Stimulated activated CD8-positive, alpha-beta memory T cell treated with anti-CD3 and anti-CD28 coated beads, Interleukin-7, amount 100 ng/mL, for 48 hours (primary cell): Measurements from ENCODE around the gene KCND2.
"Not testable (repeated sequence)": the region's sequence is repeated elsewhere in the genome, so short reads cannot be mapped to it uniquely, and the experiment has no call there.

ENCODE experiments used
- DNase-seq, 2 donors: peaks; one replicate each; pipeline ENCODE4 v3.0.0-alpha.2; 2020; ENCODE audit warnings: low read depth in 1 of 2; ENCODE audit errors: extremely low read depth in 1 of 2

KCND2 gene

DNA sequence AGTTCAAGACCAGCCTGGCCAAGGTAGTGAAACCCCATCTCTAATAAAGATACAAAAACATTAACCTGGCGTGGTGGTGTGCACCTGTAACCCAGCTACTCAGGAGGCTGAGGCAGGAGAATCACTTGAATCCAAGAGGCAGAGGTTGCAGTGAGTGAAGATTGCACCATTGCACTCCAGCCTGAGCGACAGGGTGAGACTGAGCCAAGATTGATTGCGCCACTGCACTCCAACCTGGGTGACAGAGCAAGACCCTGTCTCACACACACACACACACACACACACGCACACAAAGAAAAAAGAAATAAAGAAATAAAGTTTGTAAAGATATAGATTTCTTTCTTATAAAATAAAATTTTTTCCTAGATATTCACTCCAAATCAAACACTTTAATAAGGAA lies 305.7 kb downstream of the KCND2 start:
- not testable (repeated sequence) for DNase-seq

DNA sequence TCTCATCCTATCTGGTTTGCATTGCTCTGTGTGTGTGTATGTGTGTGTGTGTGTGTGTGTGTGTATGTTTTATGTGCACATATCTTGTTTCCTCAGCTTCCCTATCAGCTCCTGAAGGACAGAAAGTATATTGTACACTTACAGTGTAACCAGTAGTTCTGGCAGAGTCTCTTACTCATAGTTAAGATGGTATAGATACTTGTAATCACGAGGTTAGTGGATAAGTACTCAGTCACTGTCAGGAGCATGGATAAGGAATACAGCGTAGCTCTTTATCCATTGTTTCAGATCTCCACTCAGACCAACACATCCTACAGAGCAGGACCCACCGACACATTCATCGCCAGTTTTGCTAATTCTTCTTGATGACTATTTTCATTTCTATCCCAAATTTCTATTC lies 309.9 kb downstream of the KCND2 start:
- DNase-seq: no peak

DNA sequence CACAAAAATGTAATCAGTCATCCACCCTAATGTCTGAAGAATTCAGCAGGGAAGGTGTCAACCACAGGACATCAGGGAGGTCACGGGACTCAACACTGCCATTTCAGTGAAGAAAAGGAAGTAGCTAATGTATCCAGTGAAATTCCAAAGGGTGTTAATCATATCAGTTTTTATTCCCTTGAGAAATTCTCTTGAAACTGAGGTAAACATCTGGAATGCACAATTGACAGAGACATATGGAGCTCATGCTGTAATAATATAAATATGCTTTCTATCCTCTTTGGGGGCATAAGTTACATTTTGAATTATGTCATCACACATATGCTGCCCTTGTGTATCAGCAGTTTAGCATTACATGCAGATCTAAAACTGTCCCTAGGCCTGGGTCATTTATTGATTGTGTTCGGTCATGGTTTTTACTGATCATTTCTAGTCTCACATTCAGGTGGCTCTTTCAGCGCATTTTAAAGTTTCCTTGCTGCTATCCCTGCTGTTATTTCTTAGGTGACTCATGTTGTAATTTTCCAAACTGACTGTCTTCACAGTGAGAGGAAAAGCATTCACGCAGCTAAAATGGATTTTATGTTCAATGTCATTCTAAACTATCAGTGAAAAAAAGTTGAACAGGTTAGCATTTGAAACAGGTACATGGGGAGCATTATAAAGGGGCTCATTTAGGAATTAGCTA lies 311.1 kb downstream of the KCND2 start:
- DNase-seq: no peak

DNA sequence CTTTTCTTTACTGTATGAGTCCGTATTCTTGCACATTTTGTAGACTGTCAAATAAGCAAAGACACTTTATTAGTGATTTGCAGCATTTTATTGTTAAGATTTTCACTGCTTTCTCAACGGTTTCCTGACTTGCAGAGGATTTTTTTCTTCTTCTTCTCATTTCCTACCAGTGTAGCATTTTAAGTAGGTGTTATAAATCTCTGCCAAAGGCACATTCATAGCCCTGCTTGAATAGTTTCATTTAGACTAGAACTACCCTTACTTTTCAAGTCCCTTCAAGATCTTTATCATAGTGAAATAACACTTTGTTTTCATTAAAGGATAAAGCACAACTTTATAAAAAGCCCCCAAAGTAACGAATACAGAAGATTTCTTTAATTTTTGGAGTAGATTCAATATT lies 313.6 kb downstream of the KCND2 start:
- DNase-seq: no peak

DNA sequence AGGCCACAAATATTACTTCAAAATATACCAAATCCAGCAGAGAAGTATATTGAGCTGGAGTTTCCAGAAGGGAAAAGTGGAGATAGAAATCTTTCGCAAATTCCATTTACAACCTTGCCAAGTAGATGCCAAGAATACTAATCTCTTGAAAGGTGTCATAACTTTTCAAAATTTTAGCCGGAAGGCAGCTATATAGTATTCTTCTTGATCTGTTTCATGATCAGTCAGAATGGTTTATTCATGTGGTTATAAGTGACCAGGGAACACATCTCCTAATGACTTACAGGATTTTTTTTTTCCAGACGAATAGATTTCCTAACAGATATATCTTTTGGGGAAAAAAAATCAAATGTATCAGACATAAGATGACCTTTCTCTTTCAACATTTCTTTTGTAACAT lies 314.3 kb downstream of the KCND2 start:
- DNase-seq: no peak

DNA sequence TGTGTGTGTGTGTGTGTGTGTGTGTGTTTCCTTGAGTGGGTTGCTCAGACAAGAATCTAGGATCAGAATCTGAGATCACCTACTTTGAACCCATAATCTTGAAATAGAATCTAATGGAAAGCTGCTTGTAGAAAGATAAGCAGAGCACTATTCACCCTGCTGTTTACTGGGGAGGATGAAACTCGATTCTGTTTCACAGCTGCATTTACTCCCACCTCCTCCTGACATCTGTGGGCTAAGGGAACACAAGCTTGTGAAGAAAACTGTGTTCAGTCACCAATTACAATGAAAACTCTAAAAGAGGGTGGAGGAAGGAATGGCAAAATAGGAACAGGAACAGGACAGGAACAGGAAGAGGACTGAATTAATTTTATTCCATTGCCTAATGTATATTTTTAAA lies 315.4 kb downstream of the KCND2 start:
- no peak for DNase-seq

DNA sequence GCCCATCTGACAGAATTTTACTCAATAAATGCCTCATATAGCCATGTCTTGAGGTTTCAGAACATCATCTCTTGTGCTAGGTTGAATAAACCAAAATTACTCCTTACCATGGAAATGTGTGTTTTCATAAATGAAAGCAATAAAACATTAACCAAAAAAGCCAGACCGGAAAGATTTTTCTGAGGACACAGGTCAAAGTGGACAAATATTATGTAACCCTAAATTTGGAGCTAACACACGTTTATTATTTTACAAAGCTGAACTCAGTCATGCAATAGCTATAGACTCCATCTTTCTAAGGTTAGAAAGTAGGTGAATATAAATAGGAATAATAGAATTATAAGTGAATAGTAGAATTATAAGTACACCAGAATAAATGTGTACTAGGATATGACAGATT lies 315.9 kb downstream of the KCND2 start:
- DNase-seq: no peak

DNA sequence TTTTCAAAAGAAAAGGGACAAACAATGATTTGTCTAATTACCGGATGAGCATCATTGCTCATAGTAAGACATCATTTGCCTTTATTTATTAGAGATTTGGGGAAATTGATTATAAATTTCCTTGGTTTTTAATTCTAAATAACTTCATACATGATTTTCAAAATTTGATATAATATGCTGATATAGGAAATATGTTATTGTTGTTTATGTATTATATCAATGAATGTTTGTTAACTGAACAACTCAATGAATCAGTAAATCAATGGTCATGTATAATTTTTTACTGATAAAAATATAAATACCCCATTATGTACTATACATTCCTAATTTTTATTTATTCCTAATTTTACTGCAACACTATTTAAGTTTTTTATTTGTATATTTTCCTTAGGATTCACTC lies 327.6 kb downstream of the KCND2 start:
- no peak for DNase-seq

GRCh38 chr7:120603366-120603765 lies 330.4 kb downstream of the KCND2 start:
- no peak for DNase-seq

- DNase-seq: no peak
These were observed 336.3 kb downstream of the KCND2 start for GRCh38 chr7:120609136-120609753.

DNA sequence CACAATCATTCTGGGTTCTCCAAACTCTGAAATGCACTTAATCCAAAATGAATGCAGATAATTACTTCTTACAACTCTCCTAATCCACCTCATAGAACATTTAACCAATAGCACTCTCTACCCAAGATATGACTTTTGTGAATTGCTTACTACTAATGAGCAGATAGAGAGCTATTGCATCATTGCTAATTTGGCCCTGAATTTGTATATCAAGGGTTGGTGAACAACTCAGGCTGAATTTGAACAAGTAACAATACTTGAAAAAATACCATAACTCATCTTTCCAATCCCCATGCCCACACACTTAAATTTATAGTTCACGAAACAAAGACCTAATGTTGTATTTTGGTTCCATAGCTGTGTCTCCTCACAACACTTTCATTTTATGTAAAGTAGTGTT lies 339.0 kb downstream of the KCND2 start:
- DNase-seq: no peak

- DNase-seq: no peak
These were observed 342.7 kb downstream of the KCND2 start for GRCh38 chr7:120615703-120616102.

DNA sequence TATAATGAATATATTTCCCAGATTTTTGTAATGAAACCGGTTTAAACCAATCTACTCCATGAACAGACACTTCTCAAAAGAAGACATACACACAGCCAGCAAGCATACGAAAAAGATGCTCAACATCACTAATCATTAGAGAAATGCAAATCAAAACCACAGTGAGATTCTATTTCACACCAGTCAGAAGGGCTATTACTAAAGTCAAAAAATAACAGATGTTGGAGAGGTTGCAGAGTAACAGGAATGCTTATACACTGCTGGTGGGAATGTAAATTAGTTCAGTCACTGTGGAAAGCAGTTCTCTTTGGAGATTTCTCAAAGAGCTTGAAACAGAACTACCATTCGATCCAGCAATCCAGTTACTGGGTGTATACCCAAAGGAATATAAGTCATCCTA lies 344.3 kb downstream of the KCND2 start:
- no peak for DNase-seq

DNA sequence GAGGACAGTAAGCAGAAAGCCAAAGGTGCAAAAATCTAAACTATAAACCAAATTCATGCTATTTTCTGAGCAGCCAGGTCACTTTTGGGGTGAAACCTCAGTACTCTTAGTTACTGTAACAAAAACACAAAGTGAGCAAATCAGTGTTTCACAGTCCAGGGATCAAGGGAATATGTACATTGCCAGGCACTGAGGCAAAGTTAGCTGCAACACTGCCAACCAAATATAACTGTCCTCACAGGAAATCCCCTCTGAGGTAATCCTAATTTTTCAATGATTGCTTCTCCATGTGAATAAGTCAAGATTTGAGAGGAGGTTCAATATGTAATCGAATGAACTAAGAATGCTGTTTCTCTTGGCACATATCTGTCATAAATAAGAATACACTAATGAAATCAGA lies 355.3 kb downstream of the KCND2 start:
- DNase-seq: no peak

DNA sequence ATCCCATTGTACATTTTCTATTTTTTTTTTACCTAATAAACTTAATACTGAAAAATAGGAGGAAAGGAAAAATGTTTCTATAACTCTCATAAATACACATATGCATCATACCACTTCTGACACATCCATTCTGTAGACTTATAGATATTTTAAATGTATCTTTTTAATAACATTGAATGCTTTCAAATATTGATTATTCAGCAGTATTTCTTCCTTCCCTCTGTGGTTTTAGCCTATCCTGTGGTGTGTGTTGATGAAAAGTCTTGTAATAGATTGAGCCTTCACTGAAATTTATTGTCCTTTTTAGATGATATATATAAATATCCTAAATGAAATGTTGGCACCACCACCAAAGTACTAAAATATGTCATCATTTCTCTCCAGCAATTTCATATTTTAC lies 366.9 kb downstream of the KCND2 start:
- no peak for DNase-seq

DNA sequence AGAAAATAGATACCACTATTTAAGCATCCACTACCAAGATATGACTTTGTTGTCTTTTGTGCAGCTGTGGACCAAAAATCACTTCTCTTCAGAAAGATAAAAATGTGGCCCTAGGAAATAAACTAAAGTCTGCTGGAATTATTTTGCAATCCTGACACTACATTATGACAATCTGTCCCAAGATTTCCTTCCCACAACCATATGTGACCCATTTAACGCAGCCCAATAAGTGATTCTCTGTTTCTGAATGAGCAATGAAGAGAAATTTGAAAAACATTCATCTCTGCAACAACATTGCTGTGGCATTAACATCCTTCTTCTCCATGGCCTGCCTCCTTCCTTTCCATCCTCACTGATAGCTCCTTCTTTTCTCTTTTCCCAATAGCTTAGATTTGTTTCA lies 373.0 kb downstream of the KCND2 start:
- DNase-seq: no peak

DNA sequence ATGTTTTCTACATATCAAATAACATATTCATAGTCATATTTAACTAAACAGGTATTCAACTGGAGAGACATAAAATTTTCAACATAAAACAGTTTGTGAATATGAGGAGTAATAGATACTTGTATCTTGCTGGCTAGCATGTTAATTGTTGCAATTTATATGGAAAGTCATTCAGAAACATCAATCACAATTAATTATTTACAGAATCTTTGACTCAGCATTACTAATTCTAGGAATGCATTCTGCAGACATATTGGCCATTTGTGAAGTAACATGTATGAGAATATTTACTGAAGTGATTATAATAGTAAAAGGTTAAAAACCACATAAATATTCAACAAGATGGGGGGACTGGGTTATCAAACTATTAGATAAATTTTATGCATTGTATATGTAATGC lies 381.3 kb downstream of the KCND2 start:
- no peak for DNase-seq

GRCh38 chr7:120658516-120658915 lies 385.5 kb downstream of the KCND2 start:
- DNase-seq: no peak

DNA sequence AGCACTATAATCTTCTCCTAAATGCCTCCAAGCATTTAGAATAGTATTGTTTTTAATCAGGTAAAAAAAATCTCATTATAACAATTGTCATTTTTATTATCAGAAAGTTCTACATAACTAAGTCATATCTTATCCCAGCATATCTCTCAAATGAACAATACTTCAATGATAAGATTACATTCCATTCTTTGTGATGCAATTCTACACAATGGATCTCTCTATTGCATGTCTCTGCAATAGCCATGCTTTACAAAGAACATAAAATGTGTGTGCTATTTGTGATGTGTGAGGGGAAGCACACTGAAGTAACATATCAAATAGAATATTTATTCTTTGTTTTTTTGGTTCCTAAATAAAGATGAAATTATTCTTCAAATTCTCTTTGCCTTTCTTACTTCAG lies 389.3 kb downstream of the KCND2 start:
- DNase-seq: no peak

DNA sequence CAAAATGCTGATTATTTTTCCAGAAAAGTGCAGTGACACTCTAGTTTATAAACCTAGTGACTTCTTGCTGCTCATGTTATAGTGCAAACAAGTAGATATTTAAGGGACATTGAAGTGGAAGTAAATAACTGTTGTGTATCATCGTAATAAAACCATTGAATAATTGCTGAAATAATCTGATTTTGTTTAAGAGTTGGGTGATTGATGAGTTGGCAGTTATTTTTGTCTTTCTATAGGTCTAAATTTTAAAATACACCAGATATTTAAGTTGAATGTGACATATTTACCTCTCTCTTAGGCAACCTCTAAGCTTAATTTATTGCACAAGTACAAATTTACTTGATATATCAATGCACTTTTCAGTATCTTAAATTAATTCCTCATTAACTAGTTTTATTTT lies 392.1 kb downstream of the KCND2 start:
- DNase-seq: no peak

- DNase-seq: no peak
These were observed 402.1 kb downstream of the KCND2 start for GRCh38 chr7:120675076-120675475.

DNA sequence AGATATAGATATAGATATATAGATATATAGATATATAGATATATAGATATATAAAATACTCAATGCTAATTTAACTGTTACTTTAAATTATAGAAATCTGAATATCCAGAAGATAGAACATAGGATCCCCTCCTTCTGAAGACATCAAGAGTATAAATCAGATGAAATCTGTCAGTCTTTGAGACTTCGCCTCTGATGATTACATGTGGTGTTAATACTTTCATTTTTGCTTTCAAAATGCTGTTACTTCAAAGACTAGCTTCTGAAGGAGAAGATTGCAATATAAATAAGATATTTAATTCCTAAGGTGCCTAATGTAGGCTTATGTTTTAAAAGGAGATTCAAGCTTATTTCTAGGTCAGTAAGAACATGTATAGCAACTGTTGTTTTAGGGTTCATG lies 404.6 kb downstream of the KCND2 start:
- no peak for DNase-seq

DNA sequence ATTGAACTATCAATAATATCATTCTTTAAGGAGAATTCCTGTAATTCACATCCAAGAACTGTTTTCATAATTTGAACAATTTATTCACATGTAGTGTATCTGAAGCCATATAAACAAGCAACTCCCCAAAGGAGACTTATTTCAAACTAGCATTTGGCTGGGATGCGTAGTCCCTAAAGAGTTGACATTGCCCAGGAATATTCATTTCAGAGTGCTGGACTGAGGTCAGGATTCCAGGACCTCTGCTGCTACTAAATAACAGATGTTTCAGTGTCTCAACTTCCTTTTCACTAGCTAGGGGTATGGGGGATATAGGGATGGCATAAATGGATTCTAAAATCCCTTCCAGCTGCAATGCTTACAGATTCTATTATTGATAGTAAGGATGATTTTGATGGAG lies 408.0 kb downstream of the KCND2 start:
- no peak for DNase-seq
